ENCODE results near the gene ILK.

The ILK gene

GRCh38 chr11:6574816-6575715 lies 28.5 kb upstream of the ILK start:
- DNase-seq (ENCODE audit: low spot score), result no peak

GRCh38 chr11:6576471-6577373 lies 26.9 kb upstream of the ILK start:
- no peak for DNase-seq (ENCODE audit: low spot score)

DNA sequence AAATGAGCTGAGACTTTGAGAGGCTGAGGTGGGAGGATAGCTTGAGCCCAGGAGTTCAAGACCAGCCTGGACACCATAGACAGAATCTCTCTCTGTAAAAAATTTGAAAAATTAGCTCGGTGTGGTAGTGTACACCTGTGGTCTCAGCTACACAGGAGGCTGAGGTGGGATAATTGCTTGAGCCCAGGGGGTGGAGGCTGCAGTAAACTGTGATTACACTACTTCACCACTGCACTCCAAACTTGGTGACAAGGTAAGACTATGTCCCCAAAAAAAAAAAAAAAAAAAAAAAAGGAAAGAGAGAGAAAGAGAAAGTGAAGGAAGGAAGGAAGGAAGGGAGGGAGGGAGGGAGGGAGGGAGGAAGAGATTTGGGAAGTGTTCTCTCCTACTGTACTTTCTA lies 25.4 kb upstream of the ILK start:
- no peak for DNase-seq (ENCODE audit: low spot score)

- no peak for DNase-seq (ENCODE audit: low spot score)
Observed at GRCh38 chr11:6579681-6580080, 23.9 kb upstream of the ILK start.

DNA sequence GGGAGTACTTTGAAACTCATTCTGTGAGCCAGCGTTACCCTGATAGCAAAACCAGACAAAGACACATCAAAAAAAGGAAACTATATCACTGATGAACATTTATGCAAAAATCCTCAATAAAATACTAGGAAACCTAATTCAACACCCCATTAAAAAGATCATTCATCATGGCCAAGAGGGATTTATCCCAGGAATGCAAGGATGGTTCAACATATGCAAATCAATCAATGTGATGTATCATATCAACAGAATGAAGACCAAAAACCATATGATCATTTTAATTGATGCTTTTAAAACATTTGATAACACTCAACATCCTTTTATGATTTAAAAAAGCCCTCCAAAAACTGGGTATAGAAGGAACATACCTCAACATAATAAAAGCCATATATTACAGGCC lies 20.0 kb upstream of the ILK start:
- no peak for DNase-seq (ENCODE audit: low spot score)

- no peak for DNase-seq (ENCODE audit: low spot score)
Observed at GRCh38 chr11:6584528-6584927, 19.0 kb upstream of the ILK start.

- DNase-seq (ENCODE audit: low spot score), result no peak
Observed at GRCh38 chr11:6586434-6587359, 16.9 kb upstream of the ILK start.

DNA sequence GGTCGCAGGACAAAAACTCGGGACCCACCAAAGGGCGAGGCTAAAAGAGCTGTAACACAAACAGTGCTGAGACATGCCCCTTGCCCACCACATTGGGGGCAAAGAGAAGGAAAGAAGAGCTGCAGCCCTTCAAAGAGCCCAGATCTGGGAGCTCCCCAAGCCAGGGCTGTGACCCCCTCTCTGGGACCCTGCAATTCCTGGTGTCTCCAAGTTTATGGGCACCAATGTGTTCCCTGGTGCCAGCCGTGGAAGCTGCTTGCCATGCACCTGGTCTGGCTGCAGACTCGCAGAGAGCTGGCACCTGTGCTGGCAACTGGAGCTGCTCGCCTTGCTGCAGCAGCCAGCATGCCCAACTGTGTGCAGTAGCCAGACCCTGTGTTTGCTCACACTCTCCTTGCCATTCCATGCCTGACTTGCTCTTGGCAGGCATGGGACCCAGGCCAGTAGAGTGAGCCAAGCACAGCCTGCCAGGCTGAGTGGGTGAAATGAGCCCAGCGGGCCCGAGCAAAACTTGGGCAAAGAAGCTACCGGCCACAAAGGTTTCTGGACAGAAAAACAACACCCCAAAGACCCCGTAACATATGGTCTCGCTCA lies 16.1 kb upstream of the ILK start:
- DNase-seq (ENCODE audit: low spot score), result no peak

GRCh38 chr11:6588018-6588417 lies 15.6 kb upstream of the ILK start:
- no peak for DNase-seq (ENCODE audit: low spot score)

- no peak for DNase-seq (ENCODE audit: low spot score)
Observed at GRCh38 chr11:6594142-6594768, 9.3 kb upstream of the ILK start.

- DNase-seq (ENCODE audit: low spot score), result no peak
Observed at GRCh38 chr11:6596239-6596877, 7.2 kb upstream of the ILK start.

- no peak for DNase-seq (ENCODE audit: low spot score)
Observed at GRCh38 chr11:6598555-6598954, 5.0 kb upstream of the ILK start.

DNA sequence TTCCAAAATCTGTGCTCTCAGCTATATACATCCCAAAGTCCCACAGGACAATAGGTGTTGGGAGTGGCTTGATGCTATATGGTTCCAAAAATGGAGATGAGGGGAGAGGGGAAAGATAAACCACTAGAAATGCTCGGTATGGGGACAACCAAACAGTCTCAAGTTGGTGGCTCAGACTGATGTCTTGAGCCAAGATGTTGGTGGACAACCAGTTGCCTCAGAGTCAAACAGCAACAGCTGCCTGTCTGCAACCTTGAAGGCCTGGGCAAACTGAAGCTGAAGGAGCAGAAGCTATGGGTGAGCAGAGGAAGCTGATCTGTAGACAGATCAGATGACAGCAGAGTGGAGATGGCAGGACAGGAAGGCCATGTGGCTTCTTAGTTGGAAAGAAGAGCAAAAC lies 4.1 kb upstream of the ILK start:
- no peak for DNase-seq (ENCODE audit: low spot score)

- no peak for DNase-seq (ENCODE audit: low spot score)
Observed at GRCh38 chr11:6599881-6600390, 3.6 kb upstream of the ILK start.

- DNase-seq (ENCODE audit: low spot score), result no peak
Observed at GRCh38 chr11:6601041-6601461, 2.5 kb upstream of the ILK start.

- DNase-seq (ENCODE audit: low spot score), result no peak
Observed at GRCh38 chr11:6602096-6602940, 1.3 kb upstream of the ILK start.

- peak; percentile 58 for DNase-seq (ENCODE audit: low spot score)
Observed at GRCh38 chr11:6604081-6604626, 580 bp downstream of the ILK start.

- no peak for DNase-seq (ENCODE audit: low spot score)
Observed at GRCh38 chr11:6604790-6605189, 1.2 kb downstream of the ILK start.

Data from activated CD4-positive, alpha-beta T cell treated with anti-CD3 and anti-CD28 coated beads, Interleukin-2, Interleukin-4, amounts not matched to agents 100 ng/mL and 50 ng/mL, durations not matched to agents 16 hours and 8 hours (primary cell).